Stimulated activated CD4-positive, alpha-beta T cell treated with anti-CD3 and anti-CD28 coated beads, Interleukin-2, amount 100 ng/mL, for 24 hours (primary cell): ENCODE results near the gene OVOL1.

Experiments
- DNase-seq, 2 donors: peaks; one replicate each; pipeline ENCODE4 v3.0.0-alpha.2; 2020

OVOL1 gene

DNA sequence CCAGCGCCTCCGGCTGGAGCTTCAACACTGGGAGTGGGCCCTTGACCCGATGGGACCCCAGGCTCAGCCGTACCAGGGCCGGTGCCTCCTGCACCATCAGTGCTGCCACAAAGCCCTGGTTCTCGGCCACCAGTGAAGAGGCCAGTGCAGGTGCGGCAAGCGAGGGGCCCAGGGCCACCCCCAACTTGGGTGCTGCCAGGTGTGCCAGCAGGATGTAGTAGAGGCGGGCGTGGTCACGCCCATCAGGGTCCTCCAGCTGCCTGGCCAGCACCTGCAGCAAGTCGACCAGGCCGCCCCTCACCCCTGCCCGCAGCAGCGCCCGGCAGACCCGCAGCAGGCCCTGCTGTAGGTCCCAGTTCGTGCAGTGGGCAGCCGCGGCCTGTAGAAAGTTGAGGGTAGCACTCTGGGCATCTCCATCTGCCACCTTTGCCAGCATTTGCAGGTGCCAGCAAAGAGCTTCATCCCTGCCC, 8.4 kb upstream of the OVOL1 start:
- no peak for DNase-seq

- no peak for DNase-seq
Measured at GRCh38 chr11:65778901-65779668, 7.8 kb upstream of the OVOL1 start.

- DNase-seq: no peak
Measured at GRCh38 chr11:65779669-65779918, 7.3 kb upstream of the OVOL1 start.

- DNase-seq: peak; percentile 81 to 87
Measured at GRCh38 chr11:65779919-65780769, 6.7 kb upstream of the OVOL1 start.

DNA sequence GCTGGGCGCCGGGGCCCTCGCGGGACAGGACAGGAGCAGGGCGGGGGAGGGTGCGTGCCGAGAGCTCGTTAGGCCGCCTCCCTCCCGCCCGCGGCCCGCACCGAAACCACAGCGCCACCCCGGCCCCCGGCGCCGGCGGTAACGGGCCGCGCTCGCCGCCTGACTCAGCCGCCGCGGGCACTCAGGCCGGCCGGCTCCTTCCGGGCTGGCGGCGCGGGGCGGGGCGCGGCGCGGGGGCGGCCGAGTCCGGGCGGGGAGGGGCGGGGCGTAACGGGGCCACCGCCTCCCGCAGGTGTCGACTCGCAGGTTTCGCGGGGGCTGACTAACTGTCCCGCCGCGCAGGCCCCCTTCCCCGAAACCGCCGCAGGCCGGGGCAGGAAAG, 6.1 kb upstream of the OVOL1 start, which contains the start of gene AP5B1:
TSS of gene AP5B1 (minus strand) at position 207 of the 382 bp plus-strand sequence. CDS start 385 bp downstream, outside the sequence.
- DNase-seq: peak; percentile 72 to 77

GRCh38 chr11:65781152-65781961, 5.5 kb upstream of the OVOL1 start:
- DNase-seq: no peak

GRCh38 chr11:65781962-65782815, 4.7 kb upstream of the OVOL1 start:
- DNase-seq: no peak

GRCh38 chr11:65782816-65783228, 4.0 kb upstream of the OVOL1 start:
- no peak for DNase-seq

GRCh38 chr11:65785319-65786007, 1.4 kb upstream of the OVOL1 start:
- DNase-seq: no peak

DNA sequence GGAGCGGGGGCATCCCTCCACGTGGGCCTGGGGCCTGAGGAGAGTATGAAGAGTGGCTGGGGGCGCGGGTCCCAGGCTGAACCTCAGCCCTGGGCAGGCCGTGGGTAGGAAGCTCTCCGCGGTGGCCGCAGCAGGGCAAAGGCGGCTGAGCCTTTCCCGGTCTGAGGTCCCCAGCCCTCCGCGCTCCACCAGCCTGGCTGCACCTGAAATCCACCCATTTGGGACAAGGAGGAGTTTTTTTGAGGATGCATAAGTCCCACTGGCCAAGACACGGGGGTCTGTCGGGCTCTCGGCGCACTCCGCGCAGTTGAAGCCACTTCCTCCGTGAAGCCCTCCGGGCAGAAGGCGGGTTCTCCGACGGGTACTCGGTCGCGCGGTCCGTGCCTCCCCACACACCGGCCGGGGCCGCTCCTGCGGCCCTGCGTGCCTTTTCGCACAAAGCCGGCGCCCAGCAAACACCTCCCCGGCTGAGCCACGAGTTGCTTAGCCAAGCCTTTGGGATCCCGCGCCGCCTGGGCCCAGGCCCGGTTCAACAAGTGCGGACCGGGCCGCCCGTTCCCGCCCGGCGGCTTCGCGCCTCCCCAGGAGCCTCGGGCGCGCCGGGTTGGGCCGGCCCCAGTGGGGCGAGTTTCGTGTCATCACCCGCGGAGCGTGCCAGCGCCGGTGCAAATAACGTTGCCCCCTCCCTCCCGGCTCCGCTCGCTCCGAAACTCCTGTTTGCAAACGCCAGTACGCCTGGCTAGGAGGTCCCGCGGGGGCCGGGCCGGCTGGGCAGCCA, 666 bp upstream of the OVOL1 start:
- peak in 1 of 2 donors; percentile 28 for DNase-seq

GRCh38 chr11:65787649-65788622, 1.1 kb downstream of the OVOL1 start:
- no peak for DNase-seq

DNA sequence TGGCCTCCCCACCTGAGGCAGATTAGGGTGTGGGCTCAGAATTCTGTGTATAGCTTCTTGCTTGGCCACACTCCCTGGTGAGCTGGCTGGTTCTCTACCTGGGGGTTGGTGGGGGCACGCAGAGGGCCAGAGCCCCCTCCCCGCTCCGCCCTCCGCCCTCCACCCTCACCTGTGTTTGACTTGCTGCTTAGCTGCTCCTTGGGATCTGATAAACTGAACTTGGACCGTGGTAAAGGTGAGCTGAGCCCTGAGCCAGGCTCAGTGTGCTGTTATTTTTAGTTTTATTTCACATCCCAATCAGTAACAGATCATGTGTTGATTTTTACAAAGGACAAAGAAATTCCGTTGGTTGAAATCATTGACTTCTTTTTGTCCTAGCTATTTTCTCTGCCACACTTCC, 2.0 kb downstream of the OVOL1 start:
- DNase-seq: no peak

- DNase-seq: no peak
Measured at GRCh38 chr11:65789230-65790103, 2.6 kb downstream of the OVOL1 start.

GRCh38 chr11:65790104-65790901, 3.4 kb downstream of the OVOL1 start:
- DNase-seq: no peak

- DNase-seq: no peak
Measured at GRCh38 chr11:65790902-65791650, 4.2 kb downstream of the OVOL1 start.

- peak; percentile 51 to 63 for DNase-seq
Measured at GRCh38 chr11:65791719-65792213, 4.9 kb downstream of the OVOL1 start.

DNA sequence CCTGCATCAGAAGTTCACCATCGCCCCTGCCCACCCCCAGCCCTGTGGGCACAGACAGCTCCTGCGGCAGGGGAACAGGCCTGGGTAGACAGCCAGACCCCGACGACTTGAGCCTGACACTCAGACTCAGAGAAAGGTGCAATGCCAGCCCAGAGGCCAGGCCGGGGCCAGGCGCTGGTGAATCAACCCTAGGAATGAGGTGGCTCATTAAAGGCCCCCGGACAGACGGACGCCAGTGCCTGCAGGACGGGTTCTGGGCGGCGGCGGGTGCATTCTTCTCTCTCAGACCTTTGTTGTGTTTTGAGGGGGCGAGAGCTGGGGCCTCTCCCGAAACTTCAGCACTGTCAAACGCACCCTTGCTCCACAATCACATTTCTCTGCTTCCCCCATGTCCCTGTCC, 5.6 kb downstream of the OVOL1 start:
- DNase-seq: no peak
